ENCODE results near the gene AURKAIP1.
A peak's percentile ranks its signal among the peaks of the same experiment; 100 is the strongest.
"Not testable (repeated sequence)": the region's sequence is repeated elsewhere in the genome, so short reads cannot be mapped to it uniquely, and the experiment has no call there.

Gene AURKAIP1

GRCh38 chr1:1420654-1421141, 45.7 kb upstream of the AURKAIP1 start:
- CTCF ChIA-PET: interaction anchor here (1.4 kb wide), 1 partner anchor 20 kb away, joined by 7 read pairs; no protein-coding TSS in a partner anchor
- POLR2A ChIA-PET: no interaction called here
- peak; percentile 16 for DNase-seq (ENCODE audit: extremely low spot score)
- TF ChIP-seq CTCF (IDR thresholded peaks at IDR 0.05; ENCODE audit: control extremely low read depth, extremely low read depth, low read depth, missing control alignments): no peak

- POLR2A ChIA-PET: interaction anchor here (0.7 kb wide), 1 partner anchor 195 kb away, joined by 3 read pairs; the partner anchor contains the start of gene MIB2
- DNase-seq (ENCODE audit: extremely low spot score): peak; percentile 29
- no peak for TF ChIP-seq CTCF (IDR thresholded peaks at IDR 0.05; ENCODE audit: control extremely low read depth, extremely low read depth, low read depth, missing control alignments)
- CTCF ChIA-PET: no interaction called here
These were observed 45.0 kb upstream of the AURKAIP1 start for GRCh38 chr1:1419813-1420653.

GRCh38 chr1:1419363-1419812, 44.4 kb upstream of the AURKAIP1 start:
- POLR2A ChIA-PET: interaction anchor here (0.7 kb wide), 1 partner anchor 196 kb away, joined by 3 read pairs; the partner anchor contains the start of gene MIB2
- CTCF ChIA-PET: no interaction called here
- DNase-seq (ENCODE audit: extremely low spot score): peak; percentile 19
- no peak for TF ChIP-seq CTCF (IDR thresholded peaks at IDR 0.05; ENCODE audit: control extremely low read depth, extremely low read depth, low read depth, missing control alignments)

GRCh38 chr1:1418464-1419362, 43.7 kb upstream of the AURKAIP1 start:
- DNase-seq (ENCODE audit: extremely low spot score): peak; percentile 26
- TF ChIP-seq CTCF (IDR thresholded peaks at IDR 0.05; ENCODE audit: control extremely low read depth, extremely low read depth, low read depth, missing control alignments): no peak
- ChIA-PET CTCF (no interaction called here), POLR2A (no interaction called here)

GRCh38 chr1:1417825-1418463, 42.9 kb upstream of the AURKAIP1 start:
- POLR2A ChIA-PET, CTCF ChIA-PET: not testable (repeated sequence)
- peak; percentile 51 for DNase-seq (ENCODE audit: extremely low spot score)

GRCh38 chr1:1417396-1417795, 42.4 kb upstream of the AURKAIP1 start:
- DNase-seq (ENCODE audit: extremely low spot score); POLR2A ChIA-PET; CTCF ChIA-PET: not testable (repeated sequence)

GRCh38 chr1:1415751-1416150, 40.7 kb upstream of the AURKAIP1 start:
- DNase-seq (ENCODE audit: extremely low spot score): no peak
- no peak for TF ChIP-seq CTCF (IDR thresholded peaks at IDR 0.05; ENCODE audit: control extremely low read depth, extremely low read depth, low read depth, missing control alignments)
- ChIA-PET CTCF (interaction anchor here (0.9 to 2.1 kb wide), 4 partner anchors 15 to 43 kb away, joined by 4 to 7 read pairs (median 6); partner anchors contain the start of gene CCNL2), POLR2A (no interaction called here)

- CTCF ChIA-PET: interaction anchor here (1.0 to 1.7 kb wide), 4 partner anchors 8 to 28 kb away, joined by 3 to 4 read pairs (median 4); partner anchors contain the start of gene CCNL2
- POLR2A ChIA-PET; DNase-seq (ENCODE audit: extremely low spot score): not testable (repeated sequence)
These were observed 37.4 kb upstream of the AURKAIP1 start for GRCh38 chr1:1412311-1412902.
